Neuronal stem cell (in vitro differentiated cells): ENCODE measurements around the gene TMEM63A.
"Not testable (repeated sequence)": the region's sequence is repeated elsewhere in the genome, so short reads cannot be mapped to it uniquely, and the experiment has no call there.

Source experiments
- DNase-seq: peaks from one replicate; pipeline ENCODE4 v3.0.0-alpha.2; 2013; ENCODE audit warnings: low spot score
- H2AFZ ChIP-seq: one replicate; pipeline ENCODE4 v1.6.1; 2013; ENCODE audit warnings: mild to moderate bottlenecking, low read length, inconsistent platforms
- H2AK5ac ChIP-seq: 2 replicates; pipeline ENCODE4 v1.6.1; 2013; ENCODE audit warnings: low read depth, mild to moderate bottlenecking, inconsistent platforms, low read length, moderate library complexity, mixed read lengths
- H2BK120ac ChIP-seq: 2 replicates; pipeline ENCODE4 v1.6.1; 2013; ENCODE audit warnings: low read depth, mild to moderate bottlenecking, inconsistent platforms, low read length, moderate library complexity, mixed read lengths
- H2BK12ac ChIP-seq: one replicate; pipeline ENCODE4 v1.6.1; 2013; ENCODE audit warnings: low read length, inconsistent platforms
- H2BK15ac ChIP-seq: 2 replicates; pipeline ENCODE4 v1.6.1; 2013; ENCODE audit warnings: mild to moderate bottlenecking, low read length, inconsistent platforms, mixed read lengths
- H2BK5ac ChIP-seq: one replicate; pipeline ENCODE4 v1.6.1; 2013; ENCODE audit warnings: inconsistent platforms, mild to moderate bottlenecking, low read length, moderate library complexity
- H3K14ac ChIP-seq: one replicate; pipeline ENCODE4 v1.6.1; 2013; ENCODE audit warnings: low read length, inconsistent platforms
- H3K18ac ChIP-seq: 2 replicates; pipeline ENCODE4 v1.6.1; 2013; ENCODE audit warnings: low read length, inconsistent platforms
- H3K23ac ChIP-seq: 2 replicates; pipeline ENCODE4 v1.6.1; 2013; ENCODE audit warnings: low read depth, mild to moderate bottlenecking, mixed read lengths, low read length, inconsistent platforms; ENCODE audit not compliant: poor library complexity
- H3K27ac ChIP-seq: replicated peaks from 3 replicates; pipeline ENCODE4 v1.5.1; 2013; ENCODE audit warnings: low read length, inconsistent platforms
- H3K27me3 ChIP-seq, 3 experiments: 2 replicates each; pipeline ENCODE4 v1.6.1; 2013; ENCODE audit warnings: low read length in 3 of 3, mild to moderate bottlenecking in 2 of 3, inconsistent platforms in 1 of 3, low read depth in 1 of 3, mixed read lengths in 1 of 3, moderate library complexity in 1 of 3; ENCODE audit not compliant: control insufficient read depth in 3 of 3, insufficient read depth in 3 of 3
- H3K36me3 ChIP-seq, 2 donors: replicated peaks in 1 of 2; 2 replicates each; pipeline ENCODE4 v1.6.1; 2013; ENCODE audit warnings: low read length in 2 of 2; ENCODE audit not compliant: control insufficient read depth in 2 of 2, insufficient read depth in 2 of 2
- H3K4ac ChIP-seq: 2 replicates; pipeline ENCODE4 v1.6.1; 2013; ENCODE audit warnings: inconsistent platforms, mild to moderate bottlenecking, low read length, moderate library complexity
- H3K4me1 ChIP-seq, 2 donors: 1 replicate in 1 of 2; 2 replicates in 1 of 2; pipeline ENCODE4 v1.6.1; 2013; ENCODE audit warnings: low read length in 2 of 2, low read depth in 1 of 2; ENCODE audit not compliant: control insufficient read depth in 2 of 2, insufficient read depth in 1 of 2
- H3K4me2 ChIP-seq: one replicate; pipeline ENCODE4 v1.6.1; 2013; ENCODE audit warnings: mild to moderate bottlenecking, low read length, inconsistent platforms; ENCODE audit not compliant: insufficient read depth, poor library complexity, severe bottlenecking
- H3K4me3 ChIP-seq, 2 donors: 2 replicates each; pipeline ENCODE4 v1.5.1; 2013; ENCODE audit warnings: low read length in 2 of 2, mild to moderate bottlenecking in 2 of 2, inconsistent platforms in 1 of 2, moderate library complexity in 1 of 2
- H3K79me1 ChIP-seq: one replicate; pipeline ENCODE4 v1.6.1; 2013; ENCODE audit warnings: low read depth, mild to moderate bottlenecking, inconsistent platforms, low read length, moderate library complexity
- H3K9ac ChIP-seq: one replicate; pipeline ENCODE4 v1.6.1; 2013; ENCODE audit warnings: mild to moderate bottlenecking, low read depth, low read length, inconsistent platforms; ENCODE audit not compliant: poor library complexity
- H3K9me3 ChIP-seq, 2 donors: replicated peaks in 1 of 2; 2 replicates each; pipeline versions ENCODE3 to v1.6.1; 2013; ENCODE audit warnings: low read length in 2 of 2, mild to moderate bottlenecking in 2 of 2, inconsistent platforms in 1 of 2, low read depth in 1 of 2, mixed read lengths in 1 of 2, moderate library complexity in 1 of 2; ENCODE audit not compliant: control insufficient read depth in 2 of 2, insufficient read depth in 1 of 2
- H4K8ac ChIP-seq: one replicate; pipeline ENCODE4 v1.6.1; 2013; ENCODE audit warnings: low read depth, mild to moderate bottlenecking, inconsistent platforms, low read length, moderate library complexity
- H4K91ac ChIP-seq: one replicate; pipeline ENCODE4 v1.6.1; 2013; ENCODE audit warnings: low read length, low read depth, mild to moderate bottlenecking, inconsistent platforms; ENCODE audit not compliant: poor library complexity
- WGBS, 2 donors: extraction: QIAGEN DNeasy Blood & Tissue Kit; methylation state at CpG; one replicate each; pipeline ENCODE4 v1.1.7; 2013; ENCODE audit warnings: missing lambda C conversion rate in 2 of 2, mixed read lengths in 1 of 2; ENCODE audit not compliant: insufficient read length in 2 of 2, insufficient replicate concordance in 1 of 2; ENCODE audit errors: extremely low coverage in 2 of 2; 5-methylcytosine and 5-hydroxymethylcytosine counted together

Gene TMEM63A

GRCh38 chr1:225816643-225817538, 65.3 kb downstream of the TMEM63A start:
- no peaks in the 10 kb centered on the region for H3K9me3 ChIP-seq
- peak overlapping the region; percentile 1 for H3K9ac ChIP-seq
- H2BK12ac ChIP-seq, result no peak overlapping the region
- H3K36me3 ChIP-seq, result peaks cover 0 to 5% of the 10 kb centered on the region in 2 donors
- H4K91ac ChIP-seq, result no peak overlapping the region
- H3K23ac ChIP-seq, result peak overlapping the region; percentile 46
- no peak overlapping the region for H3K4me3 ChIP-seq
- no CpG with 5 or more reads among the region's 17 CpGs for WGBS, 2 donors
- peaks cover 10 to 25% of the 10 kb centered on the region in 2 donors for H3K4me1 ChIP-seq
- H2BK15ac ChIP-seq, result peak overlapping the region; percentile 44
- H3K79me1 ChIP-seq, result no peaks in the 10 kb centered on the region
- peak overlapping the region; percentile 89 for H4K8ac ChIP-seq
- peak overlapping the region; percentile 60 for H3K14ac ChIP-seq
- peak overlapping the region; percentile 15 for H2BK5ac ChIP-seq
- no peak overlapping the region for H2BK120ac ChIP-seq
- peak overlapping the region; percentile 1 for H3K4ac ChIP-seq
- no peaks in the 10 kb centered on the region for H3K27me3 ChIP-seq
- no peak overlapping the region for H3K27ac ChIP-seq
- H2AK5ac ChIP-seq, result peak overlapping the region; percentile 93
- no peak overlapping the region for H2AFZ ChIP-seq
- DNase-seq, result no peak
- peak overlapping the region; percentile 94 for H3K18ac ChIP-seq
- no peak overlapping the region for H3K4me2 ChIP-seq

GRCh38 chr1:225815526-225816178, 66.5 kb downstream of the TMEM63A start:
- Histone ChIP-seq H4K8ac (no peak overlapping the region), H3K36me3 (peaks cover 0 to 5% of the 10 kb centered on the region in 2 donors), H3K27me3 (peaks cover 0 to 6% (median 0%) of the 10 kb centered on the region in 3 experiments), H3K9ac (no peak overlapping the region), H3K18ac (no peak overlapping the region), H2AK5ac (no peak overlapping the region), H2BK12ac (no peak overlapping the region), H3K23ac (no peak overlapping the region), H3K4me1 (peaks cover 13 to 31% of the 10 kb centered on the region in 2 donors), H3K14ac (no peak overlapping the region), H3K4ac (no peak overlapping the region), H3K79me1 (no peaks in the 10 kb centered on the region), H3K4me3 (no peak overlapping the region), H2BK15ac (no peak overlapping the region), H2BK5ac (no peak overlapping the region), H3K4me2 (no peak overlapping the region), H3K9me3 (no peaks in the 10 kb centered on the region), H4K91ac (no peak overlapping the region), H2AFZ (no peak overlapping the region), H2BK120ac (no peak overlapping the region), H3K27ac (no peak overlapping the region)
- no CpG with 5 or more reads among the region's 17 CpGs for WGBS, 2 donors
- DNase-seq, result no peak

GRCh38 chr1:225815090-225815489, 67.1 kb downstream of the TMEM63A start:
- H3K27me3 ChIP-seq, H3K79me1 ChIP-seq, H3K4ac ChIP-seq, H3K4me3 ChIP-seq, H3K9ac ChIP-seq, H2BK5ac ChIP-seq, H3K23ac ChIP-seq, H3K14ac ChIP-seq, H2AK5ac ChIP-seq, H3K27ac ChIP-seq, DNase-seq, H2BK120ac ChIP-seq, H3K9me3 ChIP-seq, H4K8ac ChIP-seq, H3K18ac ChIP-seq, H2BK15ac ChIP-seq, H3K36me3 ChIP-seq, H2AFZ ChIP-seq, H3K4me2 ChIP-seq, H4K91ac ChIP-seq: not testable (repeated sequence)
- Histone ChIP-seq H3K4me1 (peaks cover 13 to 31% of the 10 kb centered on the region in 2 donors), H2BK12ac (peak overlapping the region; percentile 64)
- no CpG with 5 or more reads among the region's 7 CpGs for WGBS, 2 donors

GRCh38 chr1:225814381-225814780, 67.8 kb downstream of the TMEM63A start:
- peak overlapping the region; percentile 7 for H3K9ac ChIP-seq
- no peak for DNase-seq
- H3K9me3 ChIP-seq, result no peaks in the 10 kb centered on the region
- peaks cover 0 to 6% (median 0%) of the 10 kb centered on the region in 3 experiments for H3K27me3 ChIP-seq
- peak overlapping the region; percentile 34 for H2BK12ac ChIP-seq
- no peak overlapping the region for H3K23ac ChIP-seq
- H2BK15ac ChIP-seq, result peak overlapping the region; percentile 20
- no peak overlapping the region for H4K8ac ChIP-seq
- H4K91ac ChIP-seq, result no peak overlapping the region
- H3K14ac ChIP-seq, result no peak overlapping the region
- peak overlapping the region; percentile 60 for H3K18ac ChIP-seq
- H3K4me3 ChIP-seq, result no peak overlapping the region
- H3K27ac ChIP-seq, result no peak overlapping the region
- peaks cover 0 to 5% of the 10 kb centered on the region in 2 donors for H3K36me3 ChIP-seq
- peaks cover 13 to 31% of the 10 kb centered on the region in 2 donors for H3K4me1 ChIP-seq
- no peak overlapping the region for H2AFZ ChIP-seq
- no peak overlapping the region for H3K4me2 ChIP-seq
- no peak overlapping the region for H2BK120ac ChIP-seq
- H3K4ac ChIP-seq, result no peak overlapping the region
- no peak overlapping the region for H2BK5ac ChIP-seq
- no CpG with 5 or more reads among the region's 7 CpGs for WGBS, 2 donors
- no peak overlapping the region for H2AK5ac ChIP-seq
- no peaks in the 10 kb centered on the region for H3K79me1 ChIP-seq
